AML-193 (cell line): ENCODE results near the gene ITGB5.
"Not testable (repeated sequence)": the region's sequence is repeated elsewhere in the genome, so short reads cannot be mapped to it uniquely, and the experiment has no call there.

ENCODE experiments used
- DNase-seq, 2 experiments: peaks; one replicate each; lab custom pipeline; 2025; lab: John Stamatoyannopoulos, UW

Gene ITGB5

GRCh38 chr3:124812291-124813265 is 74.6 kb downstream of the ITGB5 start:
- no peak for DNase-seq

GRCh38 chr3:124811436-124811835 is 75.7 kb downstream of the ITGB5 start:
- DNase-seq, result no peak

DNA sequence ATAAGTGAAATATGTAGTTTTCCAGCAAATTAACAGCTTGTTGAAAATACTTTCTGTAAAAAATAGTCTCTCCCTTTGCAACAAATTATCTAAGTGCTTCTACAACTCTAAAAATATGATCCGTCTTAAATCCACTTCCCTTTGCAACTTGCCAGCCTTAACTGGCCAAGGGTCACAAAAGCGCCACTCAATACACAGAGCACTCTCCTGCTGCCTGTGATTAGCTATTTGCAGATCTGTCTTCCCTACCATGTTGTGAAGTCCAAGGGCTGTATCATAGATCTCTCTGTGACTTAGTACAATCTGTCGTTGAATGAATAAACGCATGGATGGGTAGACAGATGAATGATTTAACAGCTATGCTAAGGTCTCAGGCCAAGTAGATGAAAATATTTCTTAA is 76.2 kb downstream of the ITGB5 start:
- no peak for DNase-seq

DNA sequence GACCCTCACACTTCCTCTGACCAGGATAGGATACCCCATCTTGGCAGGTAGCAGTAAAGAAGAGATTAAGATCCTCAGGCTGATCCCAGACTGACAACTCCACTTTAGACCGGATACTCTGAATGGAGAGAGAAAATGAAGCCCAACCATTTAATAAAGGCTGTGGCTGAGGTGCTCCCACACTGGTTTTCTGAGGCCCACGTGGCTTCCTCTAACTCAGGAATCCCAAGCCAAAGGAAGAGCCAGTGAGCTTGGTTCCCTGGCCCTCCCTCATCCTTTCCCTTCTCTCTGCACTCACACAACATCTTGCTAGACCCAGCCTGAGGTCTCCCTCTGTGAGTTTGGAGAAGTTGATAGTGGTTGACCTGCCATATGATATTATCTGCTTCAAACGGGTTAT is 78.1 kb downstream of the ITGB5 start:
- no peak for DNase-seq

- no peak for DNase-seq
Observed at GRCh38 chr3:124805671-124806070, 81.5 kb downstream of the ITGB5 start.

- no peak for DNase-seq
Observed at GRCh38 chr3:124804875-124805274, 82.3 kb downstream of the ITGB5 start.

DNA sequence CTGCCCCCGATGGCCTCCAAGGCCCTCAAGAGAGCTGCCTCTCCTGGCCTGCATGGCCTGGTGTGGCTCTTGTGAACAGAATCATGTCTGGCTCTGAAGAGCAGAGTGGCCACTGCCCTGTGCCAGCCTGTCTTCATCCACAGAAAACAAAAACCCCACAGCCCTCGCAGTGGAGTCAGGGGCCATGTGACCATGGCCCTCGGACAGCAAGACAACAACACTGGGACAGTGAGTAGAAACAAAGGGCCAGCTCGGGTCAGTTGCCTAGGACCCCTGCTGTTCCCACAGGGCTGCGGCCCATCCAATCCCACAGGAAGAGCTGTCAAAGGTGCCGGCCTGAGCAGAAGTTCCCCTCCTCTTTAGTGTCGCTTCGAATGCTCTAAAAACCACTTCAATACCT is 84.5 kb downstream of the ITGB5 start:
- DNase-seq, result no peak

DNA sequence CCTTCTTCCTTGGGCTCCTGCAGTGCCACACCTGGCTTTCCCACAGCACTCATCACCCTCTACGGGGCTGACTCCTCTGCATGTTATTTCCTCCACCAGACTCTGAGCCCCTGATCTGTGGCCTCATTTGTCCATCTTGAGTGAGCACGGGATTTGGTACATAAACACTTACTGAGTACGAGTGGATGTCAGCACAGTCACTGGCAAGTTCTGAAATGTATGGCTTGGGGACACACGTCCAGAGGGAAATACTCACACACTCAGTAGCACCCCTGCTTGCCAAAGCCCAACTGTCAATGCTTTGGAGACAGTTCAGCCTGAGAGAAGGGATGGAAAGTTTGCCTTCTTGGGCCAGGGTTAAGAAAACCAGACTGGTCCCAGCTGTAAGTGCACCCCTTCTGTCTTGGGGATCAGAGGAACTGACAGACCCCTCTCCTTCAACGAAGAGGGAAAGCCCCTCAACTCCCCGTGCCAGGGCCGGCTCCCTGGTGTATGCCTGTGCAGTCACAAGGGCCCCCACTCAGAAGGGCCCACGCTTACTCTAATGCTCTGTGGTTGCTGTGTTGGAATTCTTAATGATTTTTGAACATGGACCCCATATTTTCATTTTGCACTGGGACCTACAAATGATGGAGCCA is 85.0 kb downstream of the ITGB5 start:
- DNase-seq, result no peak

- DNase-seq, result no peak
Observed at GRCh38 chr3:124800511-124801258, 86.5 kb downstream of the ITGB5 start.

DNA sequence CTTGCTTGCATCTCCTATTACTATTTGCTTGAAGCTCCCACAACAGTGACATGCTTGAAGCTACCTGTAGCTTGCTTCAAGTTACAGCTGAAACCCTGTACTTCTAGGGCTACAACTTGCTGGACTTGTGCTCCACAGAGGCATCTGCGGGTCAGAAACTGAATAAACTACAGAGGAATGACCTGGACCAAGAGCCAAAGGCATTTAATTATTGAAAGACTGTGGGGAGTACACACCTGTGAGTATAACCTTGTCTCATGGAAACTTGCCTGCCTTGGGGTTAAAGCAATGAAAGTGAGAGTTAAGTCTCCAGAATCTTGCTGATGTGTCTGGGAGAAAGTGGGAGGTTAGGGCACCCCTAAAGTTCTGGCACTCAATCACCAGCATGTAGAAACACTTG is 87.1 kb downstream of the ITGB5 start:
- DNase-seq, result no peak

GRCh38 chr3:124799676-124800075 is 87.5 kb downstream of the ITGB5 start:
- no peak for DNase-seq

- no peak for DNase-seq
Observed at GRCh38 chr3:124797426-124797945, 89.7 kb downstream of the ITGB5 start.

GRCh38 chr3:124796477-124796876 is 90.7 kb downstream of the ITGB5 start:
- DNase-seq, result no peak

DNA sequence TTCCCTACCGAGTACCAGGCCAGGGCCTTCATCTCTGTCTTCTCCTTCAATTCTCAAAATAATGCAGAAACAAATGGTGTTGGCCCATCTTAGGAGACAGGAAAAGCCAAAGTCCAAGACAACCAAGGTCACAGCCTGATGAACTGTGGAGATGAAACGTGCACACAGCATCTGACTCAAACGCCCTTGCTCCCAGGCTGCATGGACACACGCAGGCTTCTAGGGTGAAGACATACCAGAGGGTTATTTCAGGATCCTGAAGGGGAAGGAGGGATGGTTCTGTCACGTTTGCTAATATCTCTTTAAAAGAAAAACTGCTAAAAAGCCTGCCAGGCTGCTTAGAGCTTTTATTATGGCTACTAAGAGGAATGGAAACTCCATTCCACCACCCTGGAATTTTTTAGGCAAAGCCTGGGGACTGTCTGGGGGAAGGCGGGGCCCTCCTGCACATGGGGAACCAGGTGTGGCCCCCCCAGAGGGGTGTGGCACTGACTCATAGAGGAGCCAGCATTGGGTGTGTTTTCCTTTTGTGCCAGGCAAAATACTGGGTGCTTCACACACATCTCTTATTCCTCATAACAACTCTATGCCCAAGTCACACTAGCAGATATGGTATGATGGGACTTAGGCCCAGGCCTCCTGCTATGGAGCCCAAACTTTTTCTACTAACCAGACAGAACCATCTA is 94.0 kb downstream of the ITGB5 start:
- no peak for DNase-seq

GRCh38 chr3:124792341-124793040 is 94.7 kb downstream of the ITGB5 start:
- DNase-seq, result no peak

DNA sequence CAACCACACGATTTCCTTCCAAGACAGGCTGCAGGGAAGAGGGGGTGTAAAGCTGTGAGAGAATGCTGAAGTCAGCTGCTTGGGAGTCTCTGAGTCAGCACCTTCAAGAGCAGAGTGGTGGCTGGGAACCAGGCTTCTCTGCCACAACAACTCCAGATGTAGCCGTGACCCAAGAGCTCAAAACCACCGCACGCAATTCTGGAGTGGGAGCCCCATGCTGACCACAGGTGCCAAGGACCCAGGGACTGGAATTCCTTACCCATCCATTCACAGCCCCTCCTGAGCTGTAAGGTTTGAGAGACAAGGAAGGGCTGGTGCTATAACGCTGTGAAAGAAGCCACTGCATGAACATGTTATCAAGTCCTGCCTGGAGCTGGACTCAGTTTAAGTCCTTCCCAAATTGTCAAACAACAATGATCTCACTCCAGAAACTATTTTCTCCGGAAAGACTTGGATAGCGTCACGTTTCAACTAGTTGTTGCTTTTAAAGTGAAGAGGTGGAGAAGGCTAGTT is 95.5 kb downstream of the ITGB5 start:
- DNase-seq, result no peak

GRCh38 chr3:124791142-124791541 is 96.0 kb downstream of the ITGB5 start:
- no peak for DNase-seq

DNA sequence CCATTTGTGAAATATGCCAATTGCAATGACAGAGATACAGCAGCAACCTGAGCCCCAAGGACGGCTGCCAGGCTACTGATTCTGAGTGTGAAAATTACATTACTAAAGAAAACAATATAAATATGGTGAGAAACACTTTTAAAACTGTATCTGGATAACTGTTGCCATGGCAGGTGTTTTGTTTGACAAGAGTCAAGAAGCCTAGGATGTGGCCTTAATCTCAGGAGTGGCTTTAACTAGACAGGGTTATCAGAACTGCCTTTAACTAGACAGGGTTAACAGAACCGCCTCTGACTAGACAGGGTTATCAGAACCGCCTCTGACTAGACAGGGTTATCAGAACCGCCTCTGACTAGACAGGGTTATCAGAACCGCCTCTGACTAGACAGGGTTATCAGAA is 98.1 kb downstream of the ITGB5 start:
- DNase-seq, result not testable (repeated sequence)

- no peak for DNase-seq
Observed at GRCh38 chr3:124788254-124788745, 98.9 kb downstream of the ITGB5 start.

- DNase-seq, result no peak
Observed at GRCh38 chr3:124787476-124788195, 99.5 kb downstream of the ITGB5 start.
